Measurements from ENCODE around the gene HS1BP3. TPM values are rescaled to one million over a fixed set of nuclear protein-coding genes. Genes with fewer than 3 reads are reported as not detected.

HS1BP3 gene
- polyA plus RNA-seq, 1 donor: 30.7 TPM

DNA sequence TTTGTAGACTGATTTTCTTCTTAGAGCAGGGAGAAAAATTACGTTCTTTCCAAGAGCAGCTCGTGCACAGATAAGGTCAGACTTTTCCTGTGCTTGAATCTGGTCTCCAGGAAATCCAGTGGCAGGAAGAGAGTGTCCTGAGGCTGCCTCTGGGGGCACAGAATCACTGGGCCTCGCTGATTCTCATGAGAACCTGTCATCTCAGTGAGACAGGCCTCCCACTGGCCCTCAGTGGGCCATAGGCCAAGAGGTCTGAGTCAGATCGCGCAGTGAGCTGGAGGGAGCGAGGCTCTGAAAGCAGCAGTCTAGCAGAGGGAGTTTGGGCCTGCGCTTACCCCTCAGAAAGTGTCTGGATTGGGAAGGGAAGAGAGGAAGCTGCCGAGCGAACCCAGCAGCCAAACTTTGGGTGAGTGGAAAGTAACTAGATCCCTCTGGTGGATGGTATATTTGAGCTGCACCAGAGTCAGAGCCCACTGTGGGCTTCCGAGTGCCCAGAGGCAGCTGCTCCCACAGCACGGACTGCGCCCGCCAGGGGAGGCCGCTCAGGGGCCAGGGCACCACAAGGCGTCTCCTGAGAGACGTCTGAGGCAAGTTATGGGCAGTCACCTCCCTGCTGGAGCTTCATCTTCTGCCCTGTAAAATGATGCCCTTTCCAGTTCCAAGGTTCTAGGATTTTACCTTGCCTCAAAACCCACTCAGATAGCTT, 24.2 kb upstream of the HS1BP3 start:
- no peak for DNase-seq
- WGBS (ENCODE audit: insufficient coverage, low lambda C conversion rate): no CpG with 5 or more reads among the region's 16 CpGs
- Histone ChIP-seq H3K4me1 (ENCODE audit: control insufficient read depth, insufficient read depth, low read length) (peaks cover 31% of the 10 kb centered on the region), H3K4me3 (ENCODE audit: low read length) (no peak overlapping the region), H3K36me3 (ENCODE audit: control insufficient read depth, insufficient read depth, low read length) (peaks cover 4% of the 10 kb centered on the region), H3K27me3 (ENCODE audit: control insufficient read depth, insufficient read depth, low read length) (peaks cover 46% of the 10 kb centered on the region), H3K9me3 (ENCODE audit: control insufficient read depth, low read depth, low read length) (peaks cover 11% of the 10 kb centered on the region), H3K27ac (ENCODE audit: low read length) (no peak overlapping the region)

DNA sequence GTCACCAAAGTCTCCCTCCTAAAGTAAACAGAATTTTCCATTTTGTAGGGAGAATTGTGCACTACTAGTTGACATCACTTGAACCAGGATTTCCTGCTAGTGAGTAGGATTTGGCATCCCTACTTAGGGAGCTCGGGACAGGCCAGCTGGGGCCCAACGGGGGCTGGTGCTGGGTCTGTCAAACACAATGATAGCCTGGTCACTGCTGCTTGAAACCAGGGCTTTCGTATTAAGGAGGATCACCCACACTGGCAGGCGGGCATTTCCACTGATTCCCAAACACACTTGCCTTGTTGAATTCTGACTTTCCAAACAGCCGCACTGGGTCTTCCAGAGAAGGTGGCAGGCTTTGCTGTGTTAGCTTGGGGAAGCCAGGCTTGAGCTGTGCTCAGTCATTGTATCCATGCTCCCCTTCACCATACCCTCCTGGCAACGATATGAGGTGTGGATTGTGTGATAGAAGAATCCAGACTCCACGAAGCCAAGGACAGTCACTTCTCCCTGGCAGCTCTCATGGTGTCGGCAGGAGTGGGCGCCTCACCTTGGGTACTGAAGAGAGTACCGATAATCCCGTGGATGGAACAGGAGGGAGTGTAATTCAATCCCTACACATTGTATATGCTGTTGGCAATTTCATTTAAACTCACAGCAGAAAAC, 23.5 kb upstream of the HS1BP3 start:
- peaks cover 4% of the 10 kb centered on the region for H3K36me3 ChIP-seq (ENCODE audit: control insufficient read depth, insufficient read depth, low read length)
- WGBS (ENCODE audit: insufficient coverage, low lambda C conversion rate): no CpG with 5 or more reads among the region's 11 CpGs
- no peak overlapping the region for H3K27ac ChIP-seq (ENCODE audit: low read length)
- H3K4me1 ChIP-seq (ENCODE audit: control insufficient read depth, insufficient read depth, low read length): peaks cover 38% of the 10 kb centered on the region
- no peak overlapping the region for H3K4me3 ChIP-seq (ENCODE audit: low read length)
- peaks cover 53% of the 10 kb centered on the region for H3K27me3 ChIP-seq (ENCODE audit: control insufficient read depth, insufficient read depth, low read length)
- H3K9me3 ChIP-seq (ENCODE audit: control insufficient read depth, low read depth, low read length): peaks cover 17% of the 10 kb centered on the region
- no peak for DNase-seq

DNA sequence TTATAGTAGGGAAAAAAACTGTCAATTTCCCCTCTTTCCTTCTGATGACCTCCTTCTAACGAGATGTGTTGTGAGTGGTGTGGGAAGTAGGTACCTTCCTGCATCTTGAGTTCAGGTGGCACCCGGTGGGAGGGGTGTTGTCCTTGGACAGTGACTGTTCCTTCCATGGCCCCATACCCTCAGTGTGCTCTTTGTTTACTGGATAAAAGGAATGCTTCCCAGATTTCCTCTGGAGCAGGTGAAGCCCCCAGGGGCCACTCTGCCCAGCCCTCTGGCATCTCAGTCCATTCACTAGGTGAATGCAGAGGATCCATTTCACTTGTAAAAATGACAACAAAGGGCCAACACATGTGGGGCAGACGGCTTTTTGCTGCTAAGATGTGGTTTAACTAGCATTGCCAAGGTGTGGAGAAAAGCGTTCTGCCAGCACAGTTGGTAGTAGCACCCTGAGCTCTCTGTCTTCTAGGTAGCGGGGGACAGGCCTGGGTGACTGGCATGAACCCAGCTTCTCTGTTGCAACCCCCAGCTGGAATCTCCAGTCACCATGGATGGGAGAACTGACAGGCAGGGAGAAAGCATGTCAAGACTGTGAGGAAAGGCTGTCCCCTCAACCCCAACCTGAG, 22.9 kb upstream of the HS1BP3 start:
- WGBS (ENCODE audit: insufficient coverage, low lambda C conversion rate): 60% methylated on average over 1 of the region's 5 CpGs
- peaks cover 59% of the 10 kb centered on the region for H3K27me3 ChIP-seq (ENCODE audit: control insufficient read depth, insufficient read depth, low read length)
- peaks cover 40% of the 10 kb centered on the region for H3K4me1 ChIP-seq (ENCODE audit: control insufficient read depth, insufficient read depth, low read length)
- H3K36me3 ChIP-seq (ENCODE audit: control insufficient read depth, insufficient read depth, low read length): no peaks in the 10 kb centered on the region
- H3K27ac ChIP-seq (ENCODE audit: low read length): no peak overlapping the region
- peaks cover 17% of the 10 kb centered on the region for H3K9me3 ChIP-seq (ENCODE audit: control insufficient read depth, low read depth, low read length)
- H3K4me3 ChIP-seq (ENCODE audit: low read length): no peak overlapping the region
- DNase-seq: no peak

DNA sequence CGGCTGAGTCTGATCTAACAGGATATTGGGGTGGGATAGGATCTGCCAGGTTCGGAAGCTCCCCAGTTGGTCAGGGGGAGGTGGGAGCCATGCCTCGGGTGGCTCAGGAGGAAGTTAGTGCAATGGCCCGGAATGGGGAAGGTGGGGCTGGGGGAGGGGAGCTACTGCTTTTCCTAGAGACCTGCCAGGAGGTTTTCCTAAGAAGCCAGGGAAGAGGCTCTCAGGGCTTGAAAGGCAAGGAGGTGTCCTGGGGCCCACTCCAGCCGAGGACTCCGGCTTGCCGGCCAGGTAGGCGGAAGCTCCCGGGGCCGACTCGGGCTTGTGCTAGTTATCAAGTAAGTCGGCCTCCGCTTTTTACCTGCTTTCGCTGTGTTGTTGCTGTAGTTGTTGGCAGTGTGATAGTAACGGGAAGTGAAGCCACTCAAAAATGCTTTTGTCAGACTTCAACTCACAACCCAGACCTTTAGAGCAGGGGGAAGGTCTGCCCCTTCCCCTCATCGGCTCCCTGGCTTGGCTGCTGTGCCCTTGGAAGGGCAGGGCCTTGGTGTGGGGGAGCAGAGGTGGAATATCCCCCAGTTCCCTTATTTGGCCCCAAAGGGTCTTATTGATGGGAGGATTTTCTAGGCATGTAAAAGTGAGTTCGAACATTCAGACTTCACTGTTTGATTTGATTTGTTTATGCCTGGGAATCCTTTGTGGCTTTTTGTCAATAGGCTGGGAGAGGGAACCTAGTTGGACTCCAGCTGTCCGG, 21.5 kb upstream of the HS1BP3 start:
- no peak overlapping the region for H3K27ac ChIP-seq (ENCODE audit: low read length)
- peaks cover 21% of the 10 kb centered on the region for H3K9me3 ChIP-seq (ENCODE audit: control insufficient read depth, low read depth, low read length)
- no CpG with 5 or more reads among the region's 18 CpGs for WGBS (ENCODE audit: insufficient coverage, low lambda C conversion rate)
- no peaks in the 10 kb centered on the region for H3K36me3 ChIP-seq (ENCODE audit: control insufficient read depth, insufficient read depth, low read length)
- peaks cover 45% of the 10 kb centered on the region for H3K4me1 ChIP-seq (ENCODE audit: control insufficient read depth, insufficient read depth, low read length)
- H3K27me3 ChIP-seq (ENCODE audit: control insufficient read depth, insufficient read depth, low read length): peaks cover 73% of the 10 kb centered on the region
- no peak overlapping the region for H3K4me3 ChIP-seq (ENCODE audit: low read length)
- peak in 1 of 2 donors; percentile 57 for DNase-seq

DNA sequence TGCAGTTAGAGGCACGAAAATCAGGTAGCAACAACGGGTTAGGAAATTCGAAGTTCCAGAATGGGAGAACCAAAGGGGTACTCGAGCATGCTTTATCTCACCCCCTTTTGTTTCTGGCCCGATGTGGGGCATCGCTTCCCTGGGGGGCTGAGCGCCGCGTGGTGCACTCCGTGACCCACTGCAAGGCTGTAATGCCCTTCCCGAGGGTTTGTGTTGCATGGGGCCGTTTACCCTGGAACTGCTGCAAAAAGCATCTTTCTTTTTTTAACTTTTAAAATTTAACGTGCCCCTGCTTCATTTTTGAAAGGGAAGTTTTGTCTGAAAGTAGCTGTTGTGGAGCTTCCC, 20.8 kb upstream of the HS1BP3 start:
- Histone ChIP-seq H3K27ac (ENCODE audit: low read length) (no peak overlapping the region), H3K4me3 (ENCODE audit: low read length) (no peak overlapping the region), H3K27me3 (ENCODE audit: control insufficient read depth, insufficient read depth, low read length) (peaks cover 76% of the 10 kb centered on the region), H3K36me3 (ENCODE audit: control insufficient read depth, insufficient read depth, low read length) (no peaks in the 10 kb centered on the region), H3K4me1 (ENCODE audit: control insufficient read depth, insufficient read depth, low read length) (peaks cover 44% of the 10 kb centered on the region), H3K9me3 (ENCODE audit: control insufficient read depth, low read depth, low read length) (peaks cover 23% of the 10 kb centered on the region)
- WGBS (ENCODE audit: insufficient coverage, low lambda C conversion rate): no CpG with 5 or more reads among the region's 13 CpGs
- DNase-seq: no peak

DNA sequence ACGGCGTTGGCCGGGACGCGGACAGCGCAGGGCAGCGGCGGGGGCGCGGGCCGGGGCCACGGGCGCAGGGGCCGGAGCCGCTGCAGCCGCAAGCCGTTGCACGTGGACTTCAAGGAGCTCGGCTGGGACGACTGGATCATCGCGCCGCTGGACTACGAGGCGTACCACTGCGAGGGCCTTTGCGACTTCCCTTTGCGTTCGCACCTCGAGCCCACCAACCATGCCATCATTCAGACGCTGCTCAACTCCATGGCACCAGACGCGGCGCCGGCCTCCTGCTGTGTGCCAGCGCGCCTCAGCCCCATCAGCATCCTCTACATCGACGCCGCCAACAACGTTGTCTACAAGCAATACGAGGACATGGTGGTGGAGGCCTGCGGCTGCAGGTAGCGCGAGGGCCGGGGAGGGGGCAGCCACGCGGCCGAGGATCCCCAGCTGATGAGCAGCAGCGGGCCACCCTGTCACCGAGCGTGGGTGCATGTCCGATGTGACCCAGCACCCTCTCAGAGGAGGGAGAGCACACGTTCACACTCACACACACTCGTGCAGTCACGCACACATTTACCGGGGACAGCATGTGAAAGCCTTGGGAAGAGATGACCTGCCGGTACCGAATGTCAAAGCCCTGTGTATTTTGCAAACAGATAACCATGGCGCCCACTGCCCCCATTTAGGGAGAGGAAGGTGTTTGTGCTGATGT, 20.3 kb upstream of the HS1BP3 start:
- Histone ChIP-seq H3K4me1 (ENCODE audit: control insufficient read depth, insufficient read depth, low read length) (peaks cover 41% of the 10 kb centered on the region), H3K4me3 (ENCODE audit: low read length) (no peak overlapping the region), H3K27me3 (ENCODE audit: control insufficient read depth, insufficient read depth, low read length) (peaks cover 81% of the 10 kb centered on the region), H3K9me3 (ENCODE audit: control insufficient read depth, low read depth, low read length) (peaks cover 25% of the 10 kb centered on the region), H3K36me3 (ENCODE audit: control insufficient read depth, insufficient read depth, low read length) (no peaks in the 10 kb centered on the region), H3K27ac (ENCODE audit: low read length) (no peak overlapping the region)
- WGBS (ENCODE audit: insufficient coverage, low lambda C conversion rate): no CpG with 5 or more reads among the region's 60 CpGs
- DNase-seq: peak in 1 of 2 donors; percentile 37

DNA sequence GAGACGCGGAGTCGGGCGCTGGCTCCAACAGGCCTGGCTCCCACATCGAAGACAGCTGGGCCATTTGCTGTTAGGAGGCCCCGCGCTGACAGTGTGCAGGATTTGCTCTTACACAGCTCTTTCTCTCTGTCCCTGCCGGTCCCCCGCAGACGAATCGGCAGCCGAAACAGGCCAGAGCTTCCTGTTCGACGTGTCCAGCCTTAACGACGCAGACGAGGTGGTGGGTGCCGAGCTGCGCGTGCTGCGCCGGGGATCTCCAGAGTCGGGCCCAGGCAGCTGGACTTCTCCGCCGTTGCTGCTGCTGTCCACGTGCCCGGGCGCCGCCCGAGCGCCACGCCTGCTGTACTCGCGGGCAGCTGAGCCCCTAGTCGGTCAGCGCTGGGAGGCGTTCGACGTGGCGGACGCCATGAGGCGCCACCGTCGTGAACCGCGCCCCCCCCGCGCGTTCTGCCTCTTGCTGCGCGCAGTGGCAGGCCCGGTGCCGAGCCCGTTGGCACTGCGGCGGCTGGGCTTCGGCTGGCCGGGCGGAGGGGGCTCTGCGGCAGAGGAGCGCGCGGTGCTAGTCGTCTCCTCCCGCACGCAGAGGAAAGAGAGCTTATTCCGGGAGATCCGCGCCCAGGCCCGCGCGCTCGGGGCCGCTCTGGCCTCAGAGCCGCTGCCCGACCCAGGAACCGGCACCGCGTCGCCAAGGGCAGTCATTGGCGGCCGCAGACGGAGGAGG, 19.6 kb upstream of the HS1BP3 start:
- no CpG with 5 or more reads among the region's 83 CpGs for WGBS (ENCODE audit: insufficient coverage, low lambda C conversion rate)
- Histone ChIP-seq H3K36me3 (ENCODE audit: control insufficient read depth, insufficient read depth, low read length) (no peaks in the 10 kb centered on the region), H3K27ac (ENCODE audit: low read length) (no peak overlapping the region), H3K27me3 (ENCODE audit: control insufficient read depth, insufficient read depth, low read length) (peaks cover 88% of the 10 kb centered on the region), H3K4me1 (ENCODE audit: control insufficient read depth, insufficient read depth, low read length) (peaks cover 41% of the 10 kb centered on the region), H3K9me3 (ENCODE audit: control insufficient read depth, low read depth, low read length) (peaks cover 26% of the 10 kb centered on the region), H3K4me3 (ENCODE audit: low read length) (no peak overlapping the region)
- DNase-seq: peak in 1 of 2 donors; percentile 71

DNA sequence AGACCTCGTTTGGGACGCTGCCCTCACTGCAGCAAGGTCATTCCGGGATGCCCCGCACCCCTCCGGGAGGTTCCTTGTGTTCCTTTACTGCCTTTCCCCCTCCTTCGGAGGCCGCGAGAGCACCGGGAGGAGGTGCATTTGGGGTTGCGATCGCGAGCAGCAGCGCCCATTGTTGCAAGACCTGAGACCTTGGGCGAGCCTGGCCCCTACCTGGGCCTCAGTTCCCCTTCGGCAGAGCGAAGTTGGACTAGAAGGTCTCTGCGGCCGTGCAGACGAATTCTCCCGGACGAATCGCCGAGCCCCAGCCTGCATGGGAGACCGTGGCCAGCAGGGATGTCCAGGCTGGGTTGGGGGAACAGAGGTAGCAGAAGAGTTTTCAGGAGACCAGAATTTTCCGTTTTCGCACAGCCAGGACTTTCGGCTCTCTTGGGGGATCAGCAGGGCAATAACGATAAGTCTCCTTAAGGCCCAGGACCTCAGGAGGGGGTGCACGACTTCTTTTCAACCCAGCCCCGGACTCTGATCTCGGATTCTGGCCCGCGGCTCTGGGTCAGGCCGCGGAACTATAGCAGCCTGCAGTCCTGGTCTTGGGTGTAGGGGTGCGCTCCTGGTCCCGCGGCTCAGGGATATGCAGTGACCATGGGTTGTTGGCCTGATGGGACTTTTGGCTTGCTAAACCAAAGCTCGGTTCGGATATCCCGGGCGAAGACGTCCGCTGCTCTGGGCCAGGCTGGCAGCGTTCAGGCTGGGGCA, 18.8 kb upstream of the HS1BP3 start:
- no peak overlapping the region for H3K27ac ChIP-seq (ENCODE audit: low read length)
- peaks cover 96% of the 10 kb centered on the region for H3K27me3 ChIP-seq (ENCODE audit: control insufficient read depth, insufficient read depth, low read length)
- peaks cover 27% of the 10 kb centered on the region for H3K9me3 ChIP-seq (ENCODE audit: control insufficient read depth, low read depth, low read length)
- no CpG with 5 or more reads among the region's 45 CpGs for WGBS (ENCODE audit: insufficient coverage, low lambda C conversion rate)
- no peaks in the 10 kb centered on the region for H3K36me3 ChIP-seq (ENCODE audit: control insufficient read depth, insufficient read depth, low read length)
- H3K4me1 ChIP-seq (ENCODE audit: control insufficient read depth, insufficient read depth, low read length): peaks cover 38% of the 10 kb centered on the region
- no peak for DNase-seq
- H3K4me3 ChIP-seq (ENCODE audit: low read length): no peak overlapping the region

DNA sequence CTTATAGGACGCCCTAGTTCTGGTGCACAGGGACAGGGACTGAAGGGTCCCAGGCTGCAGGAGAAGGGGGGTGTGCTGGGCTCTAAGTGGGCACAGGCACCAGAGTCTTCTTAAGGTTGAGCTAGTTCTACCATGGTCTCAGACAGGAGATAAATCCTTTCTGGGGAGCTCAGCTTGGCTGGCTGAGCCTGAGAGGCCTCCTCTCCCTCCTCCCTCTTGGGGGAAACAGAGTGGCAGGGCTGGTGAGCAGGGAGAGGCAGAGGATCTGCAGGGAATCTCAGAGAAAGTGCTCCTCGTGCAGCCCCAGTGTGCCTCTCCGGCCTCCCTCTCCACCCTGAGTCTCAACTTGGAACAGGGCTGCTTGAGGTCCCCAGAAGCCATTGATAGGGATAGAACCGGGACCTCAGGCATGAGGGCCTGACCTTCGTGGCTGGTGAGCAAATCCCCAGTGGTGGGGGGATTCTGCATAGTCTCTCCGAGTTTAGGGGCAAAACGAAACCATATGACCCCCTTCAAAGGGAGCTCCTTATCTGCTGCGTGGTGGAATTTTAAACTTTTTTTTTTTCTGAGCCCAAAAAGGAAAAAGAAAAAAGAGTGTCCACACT, 18.1 kb upstream of the HS1BP3 start:
- Histone ChIP-seq H3K27me3 (ENCODE audit: control insufficient read depth, insufficient read depth, low read length) (peaks cover 96% of the 10 kb centered on the region), H3K27ac (ENCODE audit: low read length) (no peak overlapping the region), H3K9me3 (ENCODE audit: control insufficient read depth, low read depth, low read length) (peaks cover 27% of the 10 kb centered on the region), H3K4me3 (ENCODE audit: low read length) (no peak overlapping the region), H3K36me3 (ENCODE audit: control insufficient read depth, insufficient read depth, low read length) (no peaks in the 10 kb centered on the region), H3K4me1 (ENCODE audit: control insufficient read depth, insufficient read depth, low read length) (peaks cover 38% of the 10 kb centered on the region)
- WGBS (ENCODE audit: insufficient coverage, low lambda C conversion rate): no CpG with 5 or more reads among the region's 8 CpGs
- no peak for DNase-seq

All from large intestine (tissue), 3 donors.